Activated CD4-positive, alpha-beta T cell treated with anti-CD3 and anti-CD28 coated beads, Interleukin-2, amount 10 ng/mL, durations not matched to agents 7 days and 5 days (primary cell): ENCODE measurements around the gene ARF6. TPM values are rescaled to one million over a fixed set of nuclear protein-coding genes. Genes with fewer than 3 reads are reported as not detected.
A peak's percentile ranks its signal among the peaks of the same experiment; 100 is the strongest.
"Not testable (repeated sequence)": the region's sequence is repeated elsewhere in the genome, so short reads cannot be mapped to it uniquely, and the experiment has no call there.

ENCODE experiments used
- CTCF ChIA-PET: fragments of 350-600 bp; sonication (Branson Sonifier 250); formaldehyde crosslinking; loops from one replicate; lab custom pipeline; 2021; ENCODE audit warnings: antibody characterized with exemption; lab: Charles Lee
- POLR2A ChIA-PET: fragments of 350-600 bp; sonication (Branson Sonifier 250); formaldehyde crosslinking; loops from one replicate; lab custom pipeline; 2021; ENCODE audit warnings: antibody characterized with exemption; lab: Charles Lee
- DNase-seq: peaks from one replicate; pipeline ENCODE4 v3.0.0-alpha.2; 2020
- H3K27ac Mint-ChIP-seq: one replicate; pipeline ENCODE4 v1.8.0; 2021; ENCODE audit warnings: mild to moderate bottlenecking, moderate library complexity, mixed read lengths
- H3K27me3 Mint-ChIP-seq: one replicate; pipeline ENCODE4 v1.8.0; 2021; ENCODE audit warnings: mixed read lengths
- H3K36me3 Mint-ChIP-seq: one replicate; pipeline ENCODE4 v1.8.0; 2021; ENCODE audit warnings: low read depth, mixed read lengths
- H3K4me1 Mint-ChIP-seq: one replicate; pipeline ENCODE4 v1.8.0; 2021; ENCODE audit warnings: mixed read lengths
- H3K4me3 Mint-ChIP-seq: one replicate; pipeline ENCODE4 v1.8.0; 2021; ENCODE audit warnings: mild to moderate bottlenecking, moderate library complexity, mixed read lengths
- H3K9me3 Mint-ChIP-seq: one replicate; pipeline ENCODE4 v1.8.0; 2021; ENCODE audit warnings: mixed read lengths
- total RNA-seq, 2 experiments: library from RNA; stranded (reverse); gene quantifications; one replicate each; pipeline ENCODE4 v1.2.3, GENCODE V29; 2021

Gene ARF6
- total RNA-seq, 2 experiments from 2014 or later = 160 to 165 TPM

GRCh38 chr14:49935526-49935925, 42.6 kb downstream of the ARF6 start:
- ChIA-PET CTCF (no interaction called here), POLR2A (no interaction called here)
- H3K36me3 Mint-ChIP-seq = peaks cover 33% of the 10 kb centered on the region
- no peaks in the 10 kb centered on the region for H3K27me3 Mint-ChIP-seq
- H3K4me3 Mint-ChIP-seq = no peak overlapping the region
- H3K27ac Mint-ChIP-seq = no peak overlapping the region
- peaks cover 28% of the 10 kb centered on the region for H3K4me1 Mint-ChIP-seq
- peaks cover 21% of the 10 kb centered on the region for H3K9me3 Mint-ChIP-seq
- no peak for DNase-seq

- H3K4me3 Mint-ChIP-seq, CTCF ChIA-PET, DNase-seq, POLR2A ChIA-PET, H3K27ac Mint-ChIP-seq, H3K27me3 Mint-ChIP-seq: not testable (repeated sequence)
- Mint-ChIP-seq H3K36me3 (peaks cover 33% of the 10 kb centered on the region), H3K9me3 (peaks cover 21% of the 10 kb centered on the region), H3K4me1 (peaks cover 32% of the 10 kb centered on the region)
Measured at GRCh38 chr14:49936246-49936645, 43.4 kb downstream of the ARF6 start.

GRCh38 chr14:49936882-49937281, 44.0 kb downstream of the ARF6 start:
- H3K27me3 Mint-ChIP-seq, H3K27ac Mint-ChIP-seq, CTCF ChIA-PET, DNase-seq, POLR2A ChIA-PET, H3K4me3 Mint-ChIP-seq: not testable (repeated sequence)
- peaks cover 34% of the 10 kb centered on the region for H3K4me1 Mint-ChIP-seq
- H3K9me3 Mint-ChIP-seq = peaks cover 21% of the 10 kb centered on the region
- peaks cover 33% of the 10 kb centered on the region for H3K36me3 Mint-ChIP-seq

- H3K4me3 Mint-ChIP-seq, DNase-seq, POLR2A ChIA-PET, H3K27me3 Mint-ChIP-seq: not testable (repeated sequence)
- peak overlapping the region; percentile 81 for H3K27ac Mint-ChIP-seq
- H3K9me3 Mint-ChIP-seq = peaks cover 34% of the 10 kb centered on the region
- peaks cover 48% of the 10 kb centered on the region for H3K4me1 Mint-ChIP-seq
- CTCF ChIA-PET = interaction anchor here (0.9 to 2.6 kb wide), 7 partner anchors 10 to 147 kb away, joined by 3 to 8 read pairs (median 5); no protein-coding TSS in a partner anchor
- peaks cover 52% of the 10 kb centered on the region for H3K36me3 Mint-ChIP-seq
Measured at GRCh38 chr14:49939215-49939614, 46.3 kb downstream of the ARF6 start.

- Mint-ChIP-seq H3K27me3 (no peaks in the 10 kb centered on the region), H3K27ac (peak overlapping the region; percentile 81), H3K9me3 (peaks cover 34% of the 10 kb centered on the region), H3K4me1 (peaks cover 49% of the 10 kb centered on the region), H3K4me3 (peak overlapping the region; percentile 17), H3K36me3 (peaks cover 52% of the 10 kb centered on the region)
- DNase-seq = no peak
- ChIA-PET CTCF (interaction anchor here (0.6 to 2.6 kb wide), 13 partner anchors 9 to 216 kb away, joined by 3 to 9 read pairs (median 3); no protein-coding TSS in a partner anchor), POLR2A (no interaction called here)
Measured at GRCh38 chr14:49939884-49940510, 47.1 kb downstream of the ARF6 start.

GRCh38 chr14:49940808-49941421, 48.0 kb downstream of the ARF6 start:
- H3K27me3 Mint-ChIP-seq = no peaks in the 10 kb centered on the region
- POLR2A ChIA-PET = interaction anchor here (0.6 kb wide), 1 partner anchor 342 kb away, joined by 3 read pairs; the partner anchor contains the start of gene LRR1
- H3K9me3 Mint-ChIP-seq = peaks cover 34% of the 10 kb centered on the region
- H3K4me3 Mint-ChIP-seq = peak overlapping the region; percentile 34
- H3K27ac Mint-ChIP-seq = peak overlapping the region; percentile 81
- CTCF ChIA-PET = interaction anchor here (1.1 to 2.6 kb wide), 6 partner anchors 10 to 145 kb away, joined by 3 to 9 read pairs (median 4); no protein-coding TSS in a partner anchor
- peaks cover 59% of the 10 kb centered on the region for H3K4me1 Mint-ChIP-seq
- H3K36me3 Mint-ChIP-seq = peaks cover 50% of the 10 kb centered on the region
- peak; percentile 43 for DNase-seq

GRCh38 chr14:49942090-49942489, 49.2 kb downstream of the ARF6 start:
- Mint-ChIP-seq H3K9me3 (peaks cover 27% of the 10 kb centered on the region), H3K36me3 (peaks cover 40% of the 10 kb centered on the region), H3K27me3 (no peaks in the 10 kb centered on the region), H3K4me1 (peaks cover 64% of the 10 kb centered on the region), H3K4me3 (no peak overlapping the region), H3K27ac (peak overlapping the region; percentile 33)
- ChIA-PET POLR2A (no interaction called here), CTCF (no interaction called here)
- DNase-seq = no peak

GRCh38 chr14:49944501-49944900, 51.6 kb downstream of the ARF6 start:
- Mint-ChIP-seq H3K36me3 (peaks cover 30% of the 10 kb centered on the region), H3K27me3 (no peaks in the 10 kb centered on the region), H3K9me3 (peaks cover 23% of the 10 kb centered on the region), H3K27ac (no peak overlapping the region), H3K4me3 (no peak overlapping the region), H3K4me1 (peaks cover 76% of the 10 kb centered on the region)
- POLR2A ChIA-PET = no interaction called here
- CTCF ChIA-PET = interaction anchor here (0.7 to 2.5 kb wide), 4 partner anchors 31 to 83 kb away, joined by 3 to 11 read pairs (median 4); no protein-coding TSS in a partner anchor
- DNase-seq = no peak

- peaks cover 17% of the 10 kb centered on the region for H3K9me3 Mint-ChIP-seq
- POLR2A ChIA-PET = interaction anchor here (0.6 to 0.7 kb wide), 3 partner anchors 31 to 117 kb away, joined by 3 to 7 read pairs (median 4); no protein-coding TSS in a partner anchor
- peaks cover 73% of the 10 kb centered on the region for H3K4me1 Mint-ChIP-seq
- H3K27ac Mint-ChIP-seq = peak overlapping the region; percentile 91
- H3K4me3 Mint-ChIP-seq = peak overlapping the region; percentile 6
- peaks cover 26% of the 10 kb centered on the region for H3K36me3 Mint-ChIP-seq
- no peak for DNase-seq
- H3K27me3 Mint-ChIP-seq = no peaks in the 10 kb centered on the region
- CTCF ChIA-PET = interaction anchor here (0.6 to 2.5 kb wide), 14 partner anchors 10 to 151 kb away, joined by 3 to 11 read pairs (median 4); no protein-coding TSS in a partner anchor
Measured at GRCh38 chr14:49945448-49946319, 52.8 kb downstream of the ARF6 start.

Other genes with a start within 250 kb of the ARF6 start
- 10 to 100 TPM; 32.3 to 35.7 TPM for gene POLE2, start 204.9 kb upstream of the ARF6 start, total RNA-seq
- 1 to 10 TPM; 2.4 to 2.5 TPM for gene KLHDC1, start 200.0 kb upstream of the ARF6 start, total RNA-seq
- gene KLHDC2, start 124.9 kb upstream of the ARF6 start, total RNA-seq = 10 to 100 TPM; 28.7 to 31.5 TPM
- 10 to 100 TPM; 76.7 to 89.1 TPM for gene NEMF, start 40.3 kb upstream of the ARF6 start, total RNA-seq
- gene VCPKMT, start 223.5 kb downstream of the ARF6 start, total RNA-seq = 10 to 100 TPM in 1 of 2 experiments, 1 to 10 TPM in 1; 9.8 to 11.3 TPM